ENCODE measurements around the gene TBC1D21.
A peak's percentile ranks its signal among the peaks of the same experiment; 100 is the strongest.

TBC1D21 gene

DNA sequence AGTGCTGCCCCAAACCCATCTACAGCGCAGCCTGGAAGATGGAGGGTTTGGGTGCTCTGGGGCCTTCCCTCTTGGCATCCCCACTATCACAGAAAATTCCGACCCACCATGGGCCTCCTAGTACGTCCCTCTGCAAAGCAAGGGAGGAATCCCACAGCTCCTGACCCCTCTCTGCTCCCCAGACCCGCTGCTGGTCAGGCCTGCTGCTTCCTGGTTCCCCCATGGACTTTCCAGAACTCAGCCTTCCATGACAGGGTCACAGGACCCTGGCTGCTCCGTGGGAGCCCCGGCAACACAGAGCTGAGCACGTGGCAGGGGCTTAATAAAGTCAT lies 49.8 kb downstream of the TBC1D21 start:
- H3K27me3 ChIP-seq (ENCODE audit: control insufficient read depth, insufficient read depth, low read length), result no peaks in the 10 kb centered on the region
- H3K4me3 ChIP-seq (ENCODE audit: low read length), result no peak overlapping the region
- H3K4me1 ChIP-seq (ENCODE audit: control insufficient read depth, insufficient read depth, low read length), result peaks cover 68% of the 10 kb centered on the region
- H3K36me3 ChIP-seq (ENCODE audit: control insufficient read depth, insufficient read depth, low read length), result no peaks in the 10 kb centered on the region
- H3K9me3 ChIP-seq (ENCODE audit: control insufficient read depth, low read length), result no peaks in the 10 kb centered on the region
- H3K9ac ChIP-seq (ENCODE audit: low read length), result no peak overlapping the region

DNA sequence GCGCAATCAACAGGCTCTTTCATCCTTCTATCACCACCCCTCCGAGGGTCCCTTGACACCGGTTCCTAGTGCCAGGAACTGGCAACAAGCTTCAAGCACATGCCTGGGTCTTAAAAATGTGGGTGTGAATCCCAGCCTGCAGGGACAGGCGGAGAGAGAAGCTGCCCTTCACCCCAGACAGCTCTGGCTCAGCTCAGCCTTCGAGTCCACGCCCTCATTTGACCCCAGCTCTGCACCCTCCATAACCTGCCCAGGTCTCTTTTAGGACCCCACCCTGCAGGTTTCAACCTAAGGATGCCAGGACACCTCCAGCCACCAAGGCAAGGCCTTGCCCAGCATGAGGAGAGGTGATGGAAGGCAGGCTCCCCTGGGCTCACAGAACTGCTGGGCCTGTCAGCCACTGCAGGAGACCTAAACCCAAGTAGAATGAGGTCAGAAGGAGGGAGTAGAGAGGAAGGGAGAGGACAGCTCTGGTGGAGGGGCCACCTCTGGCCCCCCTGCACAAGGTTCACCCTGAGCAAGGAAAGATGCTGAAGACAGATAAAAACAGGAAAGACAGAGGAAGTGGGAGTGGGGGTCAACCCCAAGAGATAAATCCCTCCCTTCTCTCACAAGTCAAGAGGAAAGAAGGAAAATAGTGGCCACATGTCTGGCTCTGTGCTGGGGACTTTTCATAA lies 50.3 kb downstream of the TBC1D21 start:
- Histone ChIP-seq H3K4me1 (ENCODE audit: control insufficient read depth, insufficient read depth, low read length) (peaks cover 66% of the 10 kb centered on the region), H3K27me3 (ENCODE audit: control insufficient read depth, insufficient read depth, low read length) (no peaks in the 10 kb centered on the region), H3K4me3 (ENCODE audit: low read length) (no peak overlapping the region), H3K36me3 (ENCODE audit: control insufficient read depth, insufficient read depth, low read length) (no peaks in the 10 kb centered on the region), H3K9me3 (ENCODE audit: control insufficient read depth, low read length) (no peaks in the 10 kb centered on the region), H3K9ac (ENCODE audit: low read length) (peak overlapping the region; percentile 49)

DNA sequence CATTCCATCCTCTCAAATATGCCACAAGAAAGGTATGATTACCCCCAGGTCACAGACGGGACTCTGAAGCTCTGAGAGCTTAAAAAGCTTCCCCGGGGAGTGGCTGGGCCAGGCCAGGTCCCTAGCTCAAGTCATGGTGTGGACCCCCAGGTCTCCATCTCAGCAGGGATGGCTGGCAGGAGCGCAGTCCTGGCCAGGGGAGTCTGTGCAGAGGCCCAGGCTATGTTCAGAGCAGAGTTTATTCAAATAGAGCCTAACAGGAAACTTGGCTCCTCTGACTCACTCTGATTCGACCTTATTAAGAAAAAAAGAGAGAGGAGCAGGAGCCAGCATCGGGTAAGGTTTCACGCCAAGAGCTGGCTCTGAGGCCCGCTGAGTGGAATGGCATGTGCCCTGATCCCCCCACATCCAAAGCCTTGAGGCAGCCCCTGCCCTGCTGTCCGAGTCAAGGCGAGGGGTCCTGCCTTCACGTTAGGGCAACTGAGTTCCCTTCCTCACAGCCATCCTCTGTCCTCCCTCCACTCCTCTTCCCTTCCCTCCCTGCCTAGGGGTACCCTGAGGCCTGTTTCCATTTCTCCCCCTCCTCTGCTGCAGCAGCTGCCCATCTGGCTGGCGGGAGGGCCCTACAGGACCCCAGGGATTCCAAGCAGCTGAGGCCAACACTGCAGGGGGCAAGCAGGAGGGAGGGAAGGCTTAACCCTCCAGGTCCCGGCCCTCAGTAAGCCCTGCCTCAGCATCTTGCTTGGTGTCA lies 51.0 kb downstream of the TBC1D21 start:
- no peaks in the 10 kb centered on the region for H3K27me3 ChIP-seq (ENCODE audit: control insufficient read depth, insufficient read depth, low read length)
- peaks cover 71% of the 10 kb centered on the region for H3K4me1 ChIP-seq (ENCODE audit: control insufficient read depth, insufficient read depth, low read length)
- H3K4me3 ChIP-seq (ENCODE audit: low read length), result no peak overlapping the region
- H3K36me3 ChIP-seq (ENCODE audit: control insufficient read depth, insufficient read depth, low read length), result no peaks in the 10 kb centered on the region
- no peaks in the 10 kb centered on the region for H3K9me3 ChIP-seq (ENCODE audit: control insufficient read depth, low read length)
- H3K9ac ChIP-seq (ENCODE audit: low read length), result peak overlapping the region; percentile 35

DNA sequence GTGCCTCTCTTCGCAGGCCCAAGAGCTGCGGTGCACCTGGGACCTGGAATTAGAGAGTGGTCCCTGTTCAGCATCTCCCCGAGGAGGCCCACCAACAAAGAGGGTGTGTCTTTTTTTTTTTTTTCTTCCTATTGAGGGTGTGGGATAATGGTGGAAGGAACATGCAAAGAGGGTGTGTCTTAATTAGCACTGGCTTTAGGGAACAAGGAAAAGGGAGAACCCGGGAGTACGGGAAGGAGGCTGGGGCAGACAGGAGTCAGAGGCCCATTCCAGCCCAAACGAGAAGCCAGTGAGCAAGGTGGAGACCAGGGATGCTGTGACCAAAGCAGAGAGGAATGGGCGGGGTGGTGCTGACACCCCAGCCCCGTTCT lies 52.5 kb downstream of the TBC1D21 start:
- Histone ChIP-seq H3K36me3 (ENCODE audit: control insufficient read depth, insufficient read depth, low read length) (no peaks in the 10 kb centered on the region), H3K27me3 (ENCODE audit: control insufficient read depth, insufficient read depth, low read length) (no peaks in the 10 kb centered on the region), H3K9me3 (ENCODE audit: control insufficient read depth, low read length) (no peaks in the 10 kb centered on the region), H3K4me1 (ENCODE audit: control insufficient read depth, insufficient read depth, low read length) (peaks cover 76% of the 10 kb centered on the region), H3K4me3 (ENCODE audit: low read length) (no peak overlapping the region), H3K9ac (ENCODE audit: low read length) (peak overlapping the region; percentile 32)

DNA sequence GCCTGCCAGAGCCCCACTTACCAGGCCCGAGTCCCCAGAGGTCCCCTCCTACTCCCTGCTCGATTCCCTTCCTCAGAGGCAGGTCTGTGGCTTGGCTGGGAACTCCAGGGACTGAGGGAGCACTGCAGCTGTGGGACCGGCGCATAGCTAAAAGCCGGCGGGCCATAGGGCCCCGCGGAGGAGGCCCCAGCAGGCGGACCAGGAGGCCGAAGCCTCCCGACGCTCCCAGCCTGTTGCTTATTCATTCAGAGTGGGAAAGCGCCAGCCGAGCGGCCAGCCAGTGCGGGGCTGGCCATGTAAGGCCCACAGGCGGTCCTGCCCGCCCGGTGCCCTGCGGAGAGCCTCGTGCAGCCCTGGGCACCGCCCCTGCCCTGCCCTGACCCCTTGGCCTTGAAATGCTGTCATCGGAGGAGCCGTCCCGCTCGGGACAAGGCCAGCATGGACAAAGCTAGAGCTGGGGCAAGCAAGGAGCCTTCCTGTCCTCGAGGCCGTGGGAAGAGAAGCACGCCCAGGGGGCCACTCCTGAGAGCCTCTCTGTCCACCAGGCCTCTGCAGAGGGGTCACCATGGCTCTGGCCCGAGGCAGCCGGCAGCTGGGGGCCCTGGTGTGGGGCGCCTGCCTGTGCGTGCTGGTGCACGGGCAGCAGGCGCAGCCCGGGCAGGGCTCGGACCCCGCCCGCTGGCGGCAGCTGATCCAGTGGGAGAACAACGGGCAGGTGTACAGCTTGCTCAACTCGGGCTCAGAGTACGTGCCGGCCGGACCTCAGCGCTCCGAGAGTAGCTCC lies 53.0 kb downstream of the TBC1D21 start, which contains the start of gene LOXL1:
TSS of gene LOXL1 (plus strand) at position 244 of the 784 bp plus-strand sequence. CDS start at position 566, 322 bp downstream.
- no peaks in the 10 kb centered on the region for H3K9me3 ChIP-seq (ENCODE audit: control insufficient read depth, low read length)
- no peaks in the 10 kb centered on the region for H3K36me3 ChIP-seq (ENCODE audit: control insufficient read depth, insufficient read depth, low read length)
- H3K27me3 ChIP-seq (ENCODE audit: control insufficient read depth, insufficient read depth, low read length), result no peaks in the 10 kb centered on the region
- peak within 1 kb of the TSS; percentile 32 for H3K9ac ChIP-seq (ENCODE audit: low read length)
- H3K4me1 ChIP-seq (ENCODE audit: control insufficient read depth, insufficient read depth, low read length), result peaks cover 71% of the 10 kb centered on the region
- H3K4me3 ChIP-seq (ENCODE audit: low read length), result peak within 1 kb of the TSS; percentile 5

DNA sequence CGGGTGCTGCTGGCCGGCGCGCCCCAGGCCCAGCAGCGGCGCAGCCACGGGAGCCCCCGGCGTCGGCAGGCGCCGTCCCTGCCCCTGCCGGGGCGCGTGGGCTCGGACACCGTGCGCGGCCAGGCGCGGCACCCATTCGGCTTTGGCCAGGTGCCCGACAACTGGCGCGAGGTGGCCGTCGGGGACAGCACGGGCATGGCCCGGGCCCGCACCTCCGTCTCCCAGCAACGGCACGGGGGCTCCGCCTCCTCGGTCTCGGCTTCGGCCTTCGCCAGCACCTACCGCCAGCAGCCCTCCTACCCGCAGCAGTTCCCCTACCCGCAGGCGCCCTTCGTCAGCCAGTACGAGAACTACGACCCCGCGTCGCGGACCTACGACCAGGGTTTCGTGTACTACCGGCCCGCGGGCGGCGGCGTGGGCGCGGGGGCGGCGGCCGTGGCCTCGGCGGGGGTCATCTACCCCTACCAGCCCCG lies 53.7 kb downstream of the TBC1D21 start:
- peaks cover 68% of the 10 kb centered on the region for H3K4me1 ChIP-seq (ENCODE audit: control insufficient read depth, insufficient read depth, low read length)

DNA sequence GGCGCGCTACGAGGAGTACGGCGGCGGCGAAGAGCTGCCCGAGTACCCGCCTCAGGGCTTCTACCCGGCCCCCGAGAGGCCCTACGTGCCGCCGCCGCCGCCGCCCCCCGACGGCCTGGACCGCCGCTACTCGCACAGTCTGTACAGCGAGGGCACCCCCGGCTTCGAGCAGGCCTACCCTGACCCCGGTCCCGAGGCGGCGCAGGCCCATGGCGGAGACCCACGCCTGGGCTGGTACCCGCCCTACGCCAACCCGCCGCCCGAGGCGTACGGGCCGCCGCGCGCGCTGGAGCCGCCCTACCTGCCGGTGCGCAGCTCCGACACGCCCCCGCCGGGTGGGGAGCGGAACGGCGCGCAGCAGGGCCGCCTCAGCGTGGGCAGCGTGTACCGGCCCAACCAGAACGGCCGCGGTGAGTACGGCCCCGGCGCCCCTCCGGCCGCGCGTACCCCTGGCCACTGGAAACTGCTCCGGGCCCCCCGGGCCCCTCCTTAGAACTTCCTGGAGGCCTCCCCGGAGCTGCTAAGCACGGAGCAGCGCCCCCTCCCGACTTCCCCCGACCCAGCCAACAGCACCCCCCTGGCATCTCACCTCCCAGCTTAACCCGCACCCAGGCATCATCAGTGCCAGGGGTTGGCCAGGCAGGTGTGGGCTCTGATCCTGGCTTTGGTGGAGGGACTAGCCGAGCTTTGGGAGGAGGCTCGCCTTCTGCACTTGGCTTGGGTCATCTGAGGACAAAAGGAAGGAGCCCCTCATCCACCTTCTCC lies 54.3 kb downstream of the TBC1D21 start:
- peak overlapping the region; percentile 32 for H3K9ac ChIP-seq (ENCODE audit: low read length)
- H3K9me3 ChIP-seq (ENCODE audit: control insufficient read depth, low read length), result no peaks in the 10 kb centered on the region
- H3K36me3 ChIP-seq (ENCODE audit: control insufficient read depth, insufficient read depth, low read length), result no peaks in the 10 kb centered on the region
- H3K4me1 ChIP-seq (ENCODE audit: control insufficient read depth, insufficient read depth, low read length), result peaks cover 62% of the 10 kb centered on the region
- H3K4me3 ChIP-seq (ENCODE audit: low read length), result peak overlapping the region; percentile 20
- no peaks in the 10 kb centered on the region for H3K27me3 ChIP-seq (ENCODE audit: control insufficient read depth, insufficient read depth, low read length)

More for the DNA sequence above, 53.7 kb downstream of the TBC1D21 start:
- no peaks in the 10 kb centered on the region for H3K36me3 ChIP-seq (ENCODE audit: control insufficient read depth, insufficient read depth, low read length)
- H3K4me3 ChIP-seq (ENCODE audit: low read length), result peak overlapping the region; percentile 5
- no peaks in the 10 kb centered on the region for H3K27me3 ChIP-seq (ENCODE audit: control insufficient read depth, insufficient read depth, low read length)
- no peaks in the 10 kb centered on the region for H3K9me3 ChIP-seq (ENCODE audit: control insufficient read depth, low read length)
- peak overlapping the region; percentile 32 for H3K9ac ChIP-seq (ENCODE audit: low read length)

DNA sequence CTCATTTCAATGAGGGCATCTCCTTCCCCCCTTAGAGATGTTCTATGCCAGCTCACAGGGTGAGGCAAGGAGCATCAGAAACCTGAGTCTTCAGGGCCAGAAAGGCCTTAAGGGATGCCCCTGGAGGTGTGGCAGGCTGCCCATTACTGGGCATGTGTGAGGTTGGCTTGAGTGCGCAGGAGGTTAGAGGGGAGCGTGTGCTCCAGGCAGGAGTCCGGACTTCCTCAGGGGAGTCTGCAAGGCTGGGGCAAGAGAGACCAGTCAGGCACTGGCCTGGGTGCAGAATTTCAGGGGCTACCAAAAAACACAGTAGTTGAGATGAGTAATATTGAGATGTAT lies 54.8 kb downstream of the TBC1D21 start:
- peak overlapping the region; percentile 20 for H3K4me3 ChIP-seq (ENCODE audit: low read length)
- H3K36me3 ChIP-seq (ENCODE audit: control insufficient read depth, insufficient read depth, low read length), result no peaks in the 10 kb centered on the region
- H3K27me3 ChIP-seq (ENCODE audit: control insufficient read depth, insufficient read depth, low read length), result no peaks in the 10 kb centered on the region
- no peaks in the 10 kb centered on the region for H3K9me3 ChIP-seq (ENCODE audit: control insufficient read depth, low read length)
- peaks cover 57% of the 10 kb centered on the region for H3K4me1 ChIP-seq (ENCODE audit: control insufficient read depth, insufficient read depth, low read length)
- H3K9ac ChIP-seq (ENCODE audit: low read length), result peak overlapping the region; percentile 32

DNA sequence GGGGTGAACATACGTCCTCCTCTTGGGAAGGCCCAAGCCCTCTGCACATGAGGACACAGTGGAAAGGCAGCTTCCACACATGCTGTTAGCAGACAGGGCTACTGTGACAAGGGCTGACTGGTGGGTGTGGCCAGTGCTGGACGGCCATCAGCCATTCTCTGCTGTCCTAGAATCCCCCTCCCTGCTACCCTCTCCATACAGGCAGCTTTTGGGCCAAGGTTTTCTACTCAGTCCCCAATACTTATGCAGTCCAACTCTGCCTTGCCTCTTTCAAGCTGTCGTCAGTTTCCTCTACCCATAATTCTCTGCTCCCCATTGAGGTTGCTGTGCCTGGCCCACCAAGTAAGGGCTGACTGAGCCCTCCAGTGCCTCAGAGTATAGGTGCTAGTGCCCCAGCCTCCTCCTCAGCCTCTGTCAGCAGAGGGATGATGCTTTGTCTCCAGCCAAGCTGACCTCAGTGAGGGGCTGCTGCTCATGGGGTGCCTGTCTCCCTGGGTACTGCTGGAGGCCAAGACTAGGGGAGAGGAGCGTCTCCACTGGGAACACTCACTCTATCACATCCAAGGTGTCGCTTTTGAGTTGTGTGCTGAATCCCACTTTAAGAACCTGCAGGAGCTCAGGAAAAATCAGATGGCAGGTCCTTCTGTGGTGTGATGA lies 55.7 kb downstream of the TBC1D21 start:
- Histone ChIP-seq H3K4me1 (ENCODE audit: control insufficient read depth, insufficient read depth, low read length) (peaks cover 51% of the 10 kb centered on the region), H3K9ac (ENCODE audit: low read length) (no peak overlapping the region)

DNA sequence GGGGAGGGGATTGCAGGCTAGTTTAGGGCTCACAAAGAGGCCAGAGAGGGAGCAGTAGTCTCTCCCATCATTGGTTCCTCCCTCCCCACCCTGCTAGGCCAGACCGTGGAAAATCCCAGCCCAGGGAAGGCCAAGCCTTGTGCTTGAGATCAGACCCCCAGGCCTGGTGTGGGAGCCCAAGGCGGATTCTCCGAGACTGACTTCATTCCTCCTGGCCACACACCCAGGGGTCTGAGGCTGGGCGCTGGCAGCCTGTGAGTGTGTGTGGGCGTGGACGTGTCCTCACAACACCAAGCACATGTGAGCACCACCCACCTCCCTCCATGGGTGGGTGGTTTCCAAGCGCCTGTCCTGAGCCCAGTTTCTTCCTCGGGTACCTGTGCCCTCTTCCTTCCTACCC lies 57.0 kb downstream of the TBC1D21 start:
- Histone ChIP-seq H3K9ac (ENCODE audit: low read length) (no peak overlapping the region), H3K4me3 (ENCODE audit: low read length) (no peak overlapping the region)

More for the DNA sequence above, 55.7 kb downstream of the TBC1D21 start:
- Histone ChIP-seq H3K27me3 (ENCODE audit: control insufficient read depth, insufficient read depth, low read length) (no peaks in the 10 kb centered on the region), H3K4me3 (ENCODE audit: low read length) (no peak overlapping the region), H3K36me3 (ENCODE audit: control insufficient read depth, insufficient read depth, low read length) (no peaks in the 10 kb centered on the region), H3K9me3 (ENCODE audit: control insufficient read depth, low read length) (no peaks in the 10 kb centered on the region)

DNA sequence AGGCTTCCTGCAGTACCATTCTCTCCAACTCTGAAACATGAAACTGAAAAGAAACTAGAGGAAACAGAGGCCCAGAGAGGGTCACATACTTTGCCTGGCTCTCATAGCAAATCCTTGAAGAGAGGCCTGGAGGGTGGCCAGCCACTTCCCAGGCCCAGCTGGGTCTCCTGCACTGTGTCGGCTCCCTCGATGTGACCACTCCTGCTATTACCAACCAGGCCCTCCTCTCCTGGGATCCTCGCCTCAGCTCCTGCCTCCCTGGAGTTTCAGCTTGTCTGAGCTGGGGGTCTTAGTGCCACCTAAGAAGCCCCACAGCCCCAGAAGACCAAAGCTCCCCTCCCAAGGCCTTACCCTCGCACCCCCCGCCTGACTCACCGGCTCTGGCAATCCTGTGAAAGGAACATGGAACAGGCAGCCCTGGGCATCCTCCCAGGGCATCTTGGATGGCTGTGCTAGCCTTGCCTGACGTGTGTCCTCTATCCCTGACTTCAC lies 57.5 kb downstream of the TBC1D21 start:
- Histone ChIP-seq H3K4me3 (ENCODE audit: low read length) (no peak overlapping the region), H3K4me1 (ENCODE audit: control insufficient read depth, insufficient read depth, low read length) (peaks cover 43% of the 10 kb centered on the region), H3K9ac (ENCODE audit: low read length) (no peak overlapping the region)

More for the DNA sequence above, 57.0 kb downstream of the TBC1D21 start:
- Histone ChIP-seq H3K4me1 (ENCODE audit: control insufficient read depth, insufficient read depth, low read length) (peaks cover 44% of the 10 kb centered on the region), H3K9me3 (ENCODE audit: control insufficient read depth, low read length) (no peaks in the 10 kb centered on the region), H3K36me3 (ENCODE audit: control insufficient read depth, insufficient read depth, low read length) (no peaks in the 10 kb centered on the region), H3K27me3 (ENCODE audit: control insufficient read depth, insufficient read depth, low read length) (no peaks in the 10 kb centered on the region)

More for the DNA sequence above, 57.5 kb downstream of the TBC1D21 start:
- Histone ChIP-seq H3K27me3 (ENCODE audit: control insufficient read depth, insufficient read depth, low read length) (no peaks in the 10 kb centered on the region), H3K9me3 (ENCODE audit: control insufficient read depth, low read length) (no peaks in the 10 kb centered on the region), H3K36me3 (ENCODE audit: control insufficient read depth, insufficient read depth, low read length) (no peaks in the 10 kb centered on the region)

Data from mucosa of stomach (tissue), 1 donor.